ENCODE data around the gene KCNS1. TPM values are rescaled to one million over a fixed set of nuclear protein-coding genes. Genes with fewer than 3 reads are reported as not detected.

The KCNS1 gene
- total RNA-seq, 1 experiment from 2014 or later, result 0.98 TPM

GRCh38 chr20:45085867-45086266, 15.1 kb downstream of the KCNS1 start:
- H3K4me3 Mint-ChIP-seq, result no peak overlapping the region
- Histone ChIP-seq H4K20me1 (ENCODE audit: control insufficient read depth, insufficient read depth, insufficient read length) (no peaks in the 10 kb centered on the region), H3T11ph (ENCODE audit: low read length) (no peak overlapping the region), H3K9me3 (ENCODE audit: control insufficient read depth, low read depth, low read length) (peaks cover 6% of the 10 kb centered on the region), H3K23ac (ENCODE audit: insufficient read length, low read depth, low read length) (no peak overlapping the region), H2AFZ (ENCODE audit: low read length) (no peak overlapping the region), H2BK5ac (ENCODE audit: insufficient read length, low read length) (no peak overlapping the region), H3K27ac (ENCODE audit: insufficient read length, low read depth, low read length) (no peak overlapping the region), H2BK15ac (ENCODE audit: low read depth, low read length) (no peak overlapping the region), H3K14ac (ENCODE audit: insufficient read depth, low read length) (no peak overlapping the region), H3K4ac (ENCODE audit: low read depth, low read length) (no peak overlapping the region), H3K56ac (ENCODE audit: insufficient read length, low read depth, low read length) (no peak overlapping the region), H4K5ac (ENCODE audit: insufficient read length, low read depth, low read length) (no peak overlapping the region), H4K91ac (ENCODE audit: insufficient read length, low read depth, low read length) (no peak overlapping the region), H2AK5ac (ENCODE audit: insufficient read length, low read length) (no peak overlapping the region), H3K4me1 (ENCODE audit: insufficient read depth, low read length) (no peaks in the 10 kb centered on the region), H4K8ac (replicated peaks; ENCODE audit: insufficient read length, low read depth, low read length) (no peak overlapping the region), H2BK120ac (ENCODE audit: low read depth, low read length, poor library complexity, severe bottlenecking) (no peak overlapping the region), H3K23me2 (ENCODE audit: insufficient read length, low read depth, low read length, poor library complexity, severe bottlenecking) (no peaks in the 10 kb centered on the region), H2BK12ac (ENCODE audit: insufficient read length, low read depth, low read length) (no peak overlapping the region), H3K79me2 (ENCODE audit: insufficient read depth, low read length) (no peaks in the 10 kb centered on the region; the same call in 1 of the 2 replicates), H2BK20ac (ENCODE audit: low read depth, low read length, poor library complexity, severe bottlenecking) (no peak overlapping the region), H3K18ac (ENCODE audit: insufficient read length, low read depth, low read length) (no peak overlapping the region), H3K9ac (ENCODE audit: extremely low read depth, insufficient read length, low read length) (no peak overlapping the region), H3K79me1 (ENCODE audit: insufficient read depth, low read depth, low read length, poor library complexity, severe bottlenecking) (no peaks in the 10 kb centered on the region), H3K4me2 (ENCODE audit: insufficient read depth, insufficient read length, low read length) (no peak overlapping the region), H3K27me3 (ENCODE audit: insufficient read depth, low read length) (no peaks in the 10 kb centered on the region)
- no peak for DNase-seq
- peaks cover 14 to 27% (median 19%) of the 10 kb centered on the region in 3 experiments for H3K36me3 Mint-ChIP-seq (ENCODE audit: insufficient read depth in 1 of 3, low read depth in 3 of 3)
- no peak overlapping the region for H3K27ac Mint-ChIP-seq
- no peaks in the 10 kb centered on the region for H3K27me3 Mint-ChIP-seq (ENCODE audit: low read depth)
- peaks cover 7 to 9% of the 10 kb centered on the region in 2 experiments for H3K4me1 Mint-ChIP-seq
- TF ChIP-seq CTCF (conservative IDR thresholded peaks at IDR 0.05), result peak; percentile 26; the same call in 1 of the 3 replicates
- WGBS (ENCODE audit: extremely low coverage, insufficient read length, low lambda C conversion rate), result no CpG with 5 or more reads among the region's 1 CpG
- peaks cover 5 to 10% of the 10 kb centered on the region in 2 experiments; a peak in 4 of 5 replicates for H3K9me3 Mint-ChIP-seq
